Mononuclear cell (primary cell): Measurements from ENCODE around the gene DDX49. TPM values are rescaled to one million over a fixed set of nuclear protein-coding genes. Genes with fewer than 3 reads are reported as not detected.
"Not testable (repeated sequence)": the region's sequence is repeated elsewhere in the genome, so short reads cannot be mapped to it uniquely, and the experiment has no call there.

Experiments used
- H3K27me3 ChIP-seq: 2 replicates; pipeline ENCODE4 v1.6.0; 2011; ENCODE audit warnings: low read length, control low read depth; ENCODE audit not compliant: insufficient read depth
- H3K4me1 ChIP-seq: 2 replicates; pipeline ENCODE4 v1.5.1; 2011; ENCODE audit warnings: mild to moderate bottlenecking, low read length, control low read depth; ENCODE audit not compliant: insufficient read depth
- H3K4me3 ChIP-seq: 2 replicates; pipeline ENCODE4 v1.5.1; 2011; ENCODE audit warnings: mild to moderate bottlenecking, low read length, moderate library complexity
- H3K9me3 ChIP-seq: 2 replicates; pipeline ENCODE4 v1.5.1; 2011; ENCODE audit warnings: low read depth, mild to moderate bottlenecking, control low read depth, low read length
- total RNA-seq: library from RNA; depleted of rRNA; stranded (reverse); fragments of >200 nt; gene quantifications from one replicate; pipeline ENCODE4 v1.2.3, GENCODE V29; 2012

DDX49 gene
- total RNA-seq, 1 donor: 27.5 TPM

GRCh38 chr19:18940769-18941627, 21.5 kb downstream of the DDX49 start, which contains the start of gene HOMER3:
Gene HOMER3, minus strand, starts transcription at chr19:18941217. Its CDS starts 2,235 bp downstream, at chr19:18938982.
- Histone ChIP-seq H3K27me3 (no peaks in the 10 kb centered on the region), H3K4me3 (peak within 1 kb of the TSS; percentile 49), H3K9me3 (no peaks in the 10 kb centered on the region), H3K4me1 (peaks cover 24% of the 10 kb centered on the region)

GRCh38 chr19:18941628-18942354, 22.3 kb downstream of the DDX49 start:
- Histone ChIP-seq H3K4me3 (no peak overlapping the region), H3K9me3 (no peaks in the 10 kb centered on the region), H3K27me3 (no peaks in the 10 kb centered on the region)

GRCh38 chr19:18942692-18943091, 23.2 kb downstream of the DDX49 start:
- no peaks in the 10 kb centered on the region for H3K9me3 ChIP-seq
- H3K4me3 ChIP-seq: no peak overlapping the region
- no peaks in the 10 kb centered on the region for H3K27me3 ChIP-seq
- H3K4me1 ChIP-seq: peaks cover 24% of the 10 kb centered on the region

More at GRCh38 chr19:18941628-18942354, 22.3 kb downstream of the DDX49 start:
- H3K4me1 ChIP-seq: peaks cover 24% of the 10 kb centered on the region

GRCh38 chr19:18943465-18943864, 23.9 kb downstream of the DDX49 start:
- Histone ChIP-seq H3K4me3 (no peak overlapping the region), H3K27me3 (no peaks in the 10 kb centered on the region), H3K4me1 (peaks cover 24% of the 10 kb centered on the region), H3K9me3 (no peaks in the 10 kb centered on the region)

GRCh38 chr19:18945297-18945696, 25.8 kb downstream of the DDX49 start:
- H3K4me3 ChIP-seq: no peak overlapping the region
- no peaks in the 10 kb centered on the region for H3K9me3 ChIP-seq
- no peaks in the 10 kb centered on the region for H3K27me3 ChIP-seq
- peaks cover 17% of the 10 kb centered on the region for H3K4me1 ChIP-seq

GRCh38 chr19:18946335-18946734, 26.8 kb downstream of the DDX49 start:
- peaks cover 11% of the 10 kb centered on the region for H3K4me1 ChIP-seq
- no peaks in the 10 kb centered on the region for H3K9me3 ChIP-seq
- no peak overlapping the region for H3K4me3 ChIP-seq

GRCh38 chr19:18946918-18947317, 27.4 kb downstream of the DDX49 start:
- peaks cover 5% of the 10 kb centered on the region for H3K4me1 ChIP-seq
- no peaks in the 10 kb centered on the region for H3K9me3 ChIP-seq
- H3K27me3 ChIP-seq: no peaks in the 10 kb centered on the region
- no peak overlapping the region for H3K4me3 ChIP-seq

More at GRCh38 chr19:18946335-18946734, 26.8 kb downstream of the DDX49 start:
- no peaks in the 10 kb centered on the region for H3K27me3 ChIP-seq

- Histone ChIP-seq H3K27me3 (no peaks in the 10 kb centered on the region), H3K4me1 (peaks cover 4% of the 10 kb centered on the region), H3K9me3 (no peaks in the 10 kb centered on the region), H3K4me3 (no peak overlapping the region)
These were observed 28.8 kb downstream of the DDX49 start for GRCh38 chr19:18948075-18948975.

- no peak overlapping the region for H3K4me3 ChIP-seq
- H3K27me3 ChIP-seq: no peaks in the 10 kb centered on the region
These were observed 29.5 kb downstream of the DDX49 start for GRCh38 chr19:18948976-18949356.

GRCh38 chr19:18949858-18950257, 30.3 kb downstream of the DDX49 start:
- Histone ChIP-seq H3K4me1 (peaks cover 4% of the 10 kb centered on the region), H3K4me3 (no peak overlapping the region), H3K9me3 (no peaks in the 10 kb centered on the region), H3K27me3 (no peaks in the 10 kb centered on the region)

More at GRCh38 chr19:18948976-18949356, 29.5 kb downstream of the DDX49 start:
- Histone ChIP-seq H3K9me3 (no peaks in the 10 kb centered on the region), H3K4me1 (peaks cover 4% of the 10 kb centered on the region)

GRCh38 chr19:18951721-18952281, 32.3 kb downstream of the DDX49 start:
- no peaks in the 10 kb centered on the region for H3K4me1 ChIP-seq
- no peaks in the 10 kb centered on the region for H3K27me3 ChIP-seq
- H3K4me3 ChIP-seq: no peak overlapping the region
- no peaks in the 10 kb centered on the region for H3K9me3 ChIP-seq

- H3K4me1 ChIP-seq, H3K4me3 ChIP-seq, H3K9me3 ChIP-seq, H3K27me3 ChIP-seq: not testable (repeated sequence)
These were observed 33.0 kb downstream of the DDX49 start for GRCh38 chr19:18952364-18953003.

GRCh38 chr19:18954094-18954493, 34.6 kb downstream of the DDX49 start:
- H3K9me3 ChIP-seq: no peaks in the 10 kb centered on the region
- no peak overlapping the region for H3K4me3 ChIP-seq
- no peaks in the 10 kb centered on the region for H3K27me3 ChIP-seq
- no peaks in the 10 kb centered on the region for H3K4me1 ChIP-seq

- no peaks in the 10 kb centered on the region for H3K9me3 ChIP-seq
- no peaks in the 10 kb centered on the region for H3K27me3 ChIP-seq
- H3K4me1 ChIP-seq: no peaks in the 10 kb centered on the region
- no peak overlapping the region for H3K4me3 ChIP-seq
These were observed 35.5 kb downstream of the DDX49 start for GRCh38 chr19:18955042-18955441.
